HUES48 (cell line): ENCODE measurements around the gene BCDIN3D.
"Not testable (repeated sequence)": the region's sequence is repeated elsewhere in the genome, so short reads cannot be mapped to it uniquely, and the experiment has no call there.

Experiments used
- H3K27ac ChIP-seq: one replicate; pipeline ENCODE4 v1.7.0; 2013; ENCODE audit warnings: low read depth, low read length, inconsistent platforms
- H3K27me3 ChIP-seq: 2 replicates; pipeline ENCODE4 v1.6.1; 2013; ENCODE audit warnings: mild to moderate bottlenecking, low read length; ENCODE audit not compliant: control insufficient read depth, insufficient read depth
- H3K36me3 ChIP-seq: 2 replicates; pipeline ENCODE4 v1.6.1; 2013; ENCODE audit warnings: low read length; ENCODE audit not compliant: control insufficient read depth, insufficient read depth
- H3K4me1 ChIP-seq: 2 replicates; pipeline ENCODE4 v1.6.1; 2013; ENCODE audit warnings: mild to moderate bottlenecking, low read length; ENCODE audit not compliant: control insufficient read depth, insufficient read depth
- H3K4me3 ChIP-seq: 2 replicates; pipeline ENCODE4 v1.5.1; 2013; ENCODE audit warnings: mild to moderate bottlenecking, low read depth, low read length
- H3K9ac ChIP-seq: 2 replicates; pipeline ENCODE4 v1.6.1; 2013; ENCODE audit warnings: mild to moderate bottlenecking, low read depth, low read length, moderate library complexity
- H3K9me3 ChIP-seq: 2 replicates; pipeline ENCODE4 v1.6.1; 2013; ENCODE audit warnings: low read length; ENCODE audit not compliant: control insufficient read depth, insufficient read depth

The BCDIN3D gene

DNA sequence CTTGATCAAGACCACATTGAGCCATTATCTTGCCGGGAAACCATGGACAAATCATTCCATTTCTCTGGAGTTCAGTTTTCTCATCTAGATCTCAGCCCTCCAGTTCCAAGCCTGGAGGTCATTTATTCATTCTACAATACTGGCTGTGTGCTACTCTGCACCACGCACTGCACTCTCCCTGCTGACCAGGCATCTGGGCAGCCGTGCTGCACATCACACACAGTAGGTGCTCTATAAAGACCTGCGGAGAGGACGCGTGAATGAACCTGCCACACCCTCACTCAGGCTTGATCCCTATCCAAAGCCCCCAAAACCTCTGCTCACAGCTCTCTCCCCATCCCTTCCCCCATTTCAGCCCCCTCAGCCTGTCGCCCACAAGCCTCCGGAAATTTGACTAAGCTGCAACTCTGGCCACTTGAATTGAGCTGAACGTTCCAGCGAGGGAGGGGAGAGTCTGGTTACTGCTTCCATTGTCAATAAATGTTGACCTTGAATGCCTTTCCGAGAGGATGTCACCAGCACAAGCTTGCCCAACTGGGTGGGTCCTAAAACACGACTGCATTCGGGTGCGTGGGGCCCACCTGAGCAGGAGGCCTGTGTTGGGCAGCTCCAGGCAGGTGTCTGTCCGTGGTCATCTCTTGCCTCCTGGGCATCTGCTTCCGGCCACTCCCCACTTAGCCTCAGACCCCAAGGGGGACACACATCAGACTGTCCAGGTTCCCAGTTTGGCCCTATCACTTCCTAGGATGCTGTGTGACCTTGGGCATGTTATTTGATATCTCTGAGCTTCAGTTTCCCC is 43.0 kb upstream of the BCDIN3D start:
- H3K27me3 ChIP-seq = no peaks in the 10 kb centered on the region
- no peak overlapping the region for H3K27ac ChIP-seq
- no peaks in the 10 kb centered on the region for H3K9me3 ChIP-seq
- H3K36me3 ChIP-seq = no peaks in the 10 kb centered on the region
- no peak overlapping the region for H3K4me3 ChIP-seq
- H3K4me1 ChIP-seq = peaks cover 33% of the 10 kb centered on the region
- H3K9ac ChIP-seq = no peak overlapping the region

DNA sequence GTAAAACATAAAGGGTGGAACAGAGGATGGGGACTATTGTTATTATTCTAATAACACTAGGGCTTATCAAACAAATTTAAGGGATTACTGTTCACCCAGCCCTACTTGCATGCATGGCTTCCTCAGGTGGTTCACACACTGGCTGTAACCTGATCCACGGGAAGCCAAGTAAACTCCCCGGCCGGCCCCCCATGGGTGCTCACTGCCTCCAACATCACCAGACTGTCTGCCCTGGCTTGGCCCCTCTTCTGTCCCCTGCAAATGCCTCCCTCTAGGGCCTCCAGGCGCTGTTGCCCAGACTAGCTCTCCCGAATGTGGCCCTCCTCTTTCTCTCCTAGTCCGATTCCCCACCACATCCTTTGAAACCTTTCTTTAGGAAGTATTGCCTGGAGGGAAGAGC is 42.2 kb upstream of the BCDIN3D start:
- no peaks in the 10 kb centered on the region for H3K27me3 ChIP-seq
- H3K9me3 ChIP-seq = no peaks in the 10 kb centered on the region
- no peak overlapping the region for H3K9ac ChIP-seq
- no peak overlapping the region for H3K27ac ChIP-seq
- no peaks in the 10 kb centered on the region for H3K36me3 ChIP-seq
- peaks cover 33% of the 10 kb centered on the region for H3K4me1 ChIP-seq
- no peak overlapping the region for H3K4me3 ChIP-seq

DNA sequence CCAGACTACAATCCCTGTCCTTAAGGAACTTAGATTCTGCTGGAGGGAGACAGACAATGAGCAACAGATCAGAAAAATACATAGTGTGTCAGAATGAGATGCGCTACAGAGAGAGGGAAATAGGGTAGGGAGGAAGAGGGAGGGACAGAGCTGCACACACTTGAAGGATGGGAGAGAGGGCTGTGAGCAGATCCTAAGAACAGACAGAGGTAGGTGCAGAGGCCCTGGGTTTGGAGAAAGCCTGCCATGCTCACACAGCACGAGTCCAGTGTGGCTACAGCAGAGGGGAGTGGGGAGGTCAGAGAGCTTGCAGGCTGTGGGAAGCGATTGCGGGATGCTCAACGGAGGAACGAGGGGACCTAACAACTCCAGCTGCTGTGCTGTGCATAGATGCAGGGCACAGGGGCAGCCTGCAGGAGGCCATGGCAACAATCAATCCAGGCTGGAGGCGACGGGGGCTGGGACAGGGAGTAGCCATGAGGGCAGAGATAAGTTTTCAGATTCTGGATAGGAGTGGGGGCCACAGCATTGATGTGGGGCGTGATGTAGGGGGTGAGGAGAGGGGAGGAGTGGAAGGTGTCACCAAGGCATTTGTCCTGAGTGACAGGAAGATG is 40.1 kb upstream of the BCDIN3D start:
- no peak overlapping the region for H3K4me3 ChIP-seq
- H3K9ac ChIP-seq = no peak overlapping the region
- H3K9me3 ChIP-seq = peaks cover 5% of the 10 kb centered on the region; the same call in 1 of the 2 replicates
- H3K36me3 ChIP-seq = no peaks in the 10 kb centered on the region
- H3K27me3 ChIP-seq = no peaks in the 10 kb centered on the region
- H3K4me1 ChIP-seq = peaks cover 32% of the 10 kb centered on the region
- H3K27ac ChIP-seq = peak overlapping the region; percentile 18

DNA sequence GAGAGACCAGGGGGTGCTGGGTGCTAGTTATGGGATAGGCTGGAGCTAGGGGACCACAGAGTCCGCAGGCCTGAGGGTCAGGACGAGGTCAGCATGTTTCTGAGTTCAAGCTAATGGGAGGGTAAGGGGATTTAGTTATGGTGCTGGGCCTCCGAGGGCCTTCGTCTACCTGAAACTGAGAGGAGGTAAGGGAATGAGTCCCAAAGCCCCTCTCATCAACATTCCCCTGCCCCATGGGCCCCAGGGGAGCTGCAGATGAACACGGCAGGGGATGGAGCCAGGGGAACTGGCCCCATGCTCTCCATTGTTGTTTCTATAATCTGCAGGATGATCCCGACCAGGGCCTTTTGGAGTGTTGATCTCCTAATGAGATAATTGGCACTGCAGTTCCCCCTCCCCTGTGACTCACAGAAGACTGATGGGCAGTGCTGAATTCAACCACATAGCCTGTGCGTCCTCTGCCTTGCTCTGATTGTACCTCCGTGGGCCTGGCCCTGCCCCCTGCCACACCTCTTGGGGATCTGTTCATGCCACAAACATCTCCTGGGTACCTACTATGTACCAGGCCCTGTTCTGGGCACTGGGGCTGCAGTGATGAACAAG is 39.4 kb upstream of the BCDIN3D start:
- Histone ChIP-seq H3K4me1 (peaks cover 27% of the 10 kb centered on the region), H3K27me3 (no peaks in the 10 kb centered on the region), H3K9ac (no peak overlapping the region), H3K27ac (peak overlapping the region; percentile 18), H3K4me3 (no peak overlapping the region), H3K9me3 (peaks cover 5% of the 10 kb centered on the region; the same call in 1 of the 2 replicates), H3K36me3 (no peaks in the 10 kb centered on the region)

DNA sequence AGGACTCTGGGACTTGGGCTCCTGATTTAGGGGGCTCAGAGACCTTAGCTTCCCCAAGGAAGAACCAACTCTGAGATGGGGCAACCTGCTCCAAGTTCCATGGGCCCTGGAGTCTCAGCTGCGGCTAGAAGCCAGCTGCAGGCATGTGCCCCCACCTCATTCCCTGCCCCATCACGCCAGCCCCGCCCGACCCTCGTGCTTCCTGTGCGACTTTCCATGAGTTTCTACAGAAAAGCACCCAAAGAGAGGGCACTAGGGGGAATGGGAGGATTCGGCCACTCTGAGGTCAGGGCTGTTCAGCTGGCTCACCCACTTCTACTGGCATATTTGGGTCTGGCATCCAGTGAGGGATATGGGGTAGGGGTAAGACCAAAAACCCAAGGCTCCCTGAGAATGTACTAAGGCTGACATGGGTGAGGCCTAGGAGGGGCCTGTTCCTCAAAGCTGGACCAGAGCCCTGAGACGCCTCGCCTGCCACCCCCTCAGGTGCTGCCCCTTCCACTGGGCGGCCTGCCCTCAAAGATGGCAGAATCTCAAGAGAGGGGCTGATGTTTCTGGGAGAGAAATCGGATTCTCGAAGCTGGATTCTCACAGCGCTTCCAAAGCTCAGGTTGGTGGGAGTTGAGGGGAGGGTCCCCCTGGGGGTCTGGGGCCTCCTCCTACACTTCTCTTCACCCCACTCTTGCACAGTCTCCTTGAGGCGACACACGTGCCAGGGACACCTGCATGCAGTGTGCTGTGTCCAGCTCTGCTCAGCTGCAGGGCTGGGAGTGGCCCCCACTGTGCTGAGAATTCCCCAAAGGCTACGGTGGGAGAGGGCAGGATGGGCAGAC is 38.7 kb upstream of the BCDIN3D start:
- Histone ChIP-seq H3K9ac (no peak overlapping the region), H3K4me3 (no peak overlapping the region), H3K27ac (no peak overlapping the region), H3K36me3 (no peaks in the 10 kb centered on the region), H3K4me1 (peaks cover 24% of the 10 kb centered on the region), H3K27me3 (no peaks in the 10 kb centered on the region), H3K9me3 (peaks cover 5% of the 10 kb centered on the region; the same call in 1 of the 2 replicates)

DNA sequence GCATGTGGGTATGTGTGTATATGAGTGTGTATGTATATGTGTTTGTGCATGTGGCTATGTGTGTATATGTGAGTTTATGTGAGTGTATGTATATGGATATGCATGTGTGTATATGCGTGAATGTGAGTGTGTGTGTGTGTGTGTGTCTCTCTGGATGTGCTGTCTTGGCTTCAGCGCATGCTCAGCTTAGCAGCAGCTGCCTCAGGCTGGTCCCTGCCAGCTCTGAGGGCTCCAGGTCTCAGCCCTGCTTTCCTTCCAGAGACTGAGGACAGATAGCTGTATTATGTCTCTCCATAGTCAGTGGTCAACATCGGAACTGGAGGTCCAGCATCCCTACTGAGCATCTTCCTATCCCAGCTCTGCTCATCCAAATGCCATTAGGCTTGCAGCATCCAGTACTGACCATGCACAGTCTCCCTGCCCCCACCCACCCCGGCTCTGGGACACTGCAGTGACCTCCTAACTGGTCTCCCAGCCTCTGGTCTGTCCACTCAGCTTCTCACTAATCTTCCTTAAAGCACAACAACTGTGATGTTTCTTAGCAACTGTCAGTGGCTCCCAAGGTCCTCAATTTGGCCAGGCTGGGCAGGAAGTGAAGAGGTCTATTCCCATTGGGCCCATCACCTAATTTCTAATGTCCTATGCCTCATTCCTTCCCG is 38.0 kb upstream of the BCDIN3D start:
- no peak overlapping the region for H3K4me3 ChIP-seq
- H3K9ac ChIP-seq = no peak overlapping the region
- peaks cover 24% of the 10 kb centered on the region for H3K4me1 ChIP-seq
- no peak overlapping the region for H3K27ac ChIP-seq
- no peaks in the 10 kb centered on the region for H3K27me3 ChIP-seq
- H3K9me3 ChIP-seq = peaks cover 5% of the 10 kb centered on the region; the same call in 1 of the 2 replicates
- no peaks in the 10 kb centered on the region for H3K36me3 ChIP-seq

DNA sequence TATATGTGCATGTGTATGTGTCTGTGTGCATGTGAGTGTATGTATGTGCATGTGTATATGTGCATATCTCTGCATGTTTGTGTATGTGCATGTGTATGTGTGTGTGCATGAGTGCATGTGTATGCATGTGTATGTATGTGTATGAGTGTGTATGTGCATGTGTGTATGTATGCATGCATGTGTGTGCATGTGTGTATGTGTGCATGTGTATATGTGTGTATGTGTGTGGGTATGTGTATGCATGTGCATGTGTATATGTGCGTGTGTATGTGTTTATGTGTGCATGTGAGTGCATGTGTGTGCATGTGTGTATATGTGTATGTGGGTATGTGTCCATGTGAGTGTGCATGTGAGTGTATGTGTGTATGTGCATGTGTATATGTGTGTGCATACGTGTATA is 36.2 kb upstream of the BCDIN3D start:
- not testable (repeated sequence) for H3K9ac ChIP-seq, H3K9me3 ChIP-seq, H3K27me3 ChIP-seq, H3K27ac ChIP-seq, H3K36me3 ChIP-seq, H3K4me3 ChIP-seq
- peaks cover 15% of the 10 kb centered on the region for H3K4me1 ChIP-seq

DNA sequence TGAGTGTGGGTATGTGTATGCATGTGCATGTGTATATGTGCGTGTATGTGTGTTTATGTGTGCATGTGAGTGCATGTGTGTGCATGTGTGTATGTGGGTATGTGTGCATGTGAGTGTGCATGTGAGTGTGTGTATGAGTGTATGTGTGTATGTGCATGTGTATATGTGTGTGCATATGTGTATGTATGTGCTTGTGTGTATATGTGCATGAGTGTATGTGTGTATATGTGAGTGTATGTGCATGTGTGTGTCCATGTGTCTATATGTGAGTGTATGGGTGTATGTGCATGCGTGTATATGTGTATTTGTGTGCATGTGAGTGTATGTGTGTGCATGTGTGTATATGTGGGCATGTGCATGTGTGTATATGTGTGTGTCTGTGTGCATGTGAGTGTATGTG is 35.1 kb upstream of the BCDIN3D start:
- Histone ChIP-seq H3K27me3 (no peaks in the 10 kb centered on the region), H3K27ac (no peak overlapping the region), H3K4me3 (no peak overlapping the region), H3K9ac (no peak overlapping the region), H3K4me1 (peaks cover 11% of the 10 kb centered on the region), H3K36me3 (no peaks in the 10 kb centered on the region), H3K9me3 (peaks cover 5% of the 10 kb centered on the region; the same call in 1 of the 2 replicates)

DNA sequence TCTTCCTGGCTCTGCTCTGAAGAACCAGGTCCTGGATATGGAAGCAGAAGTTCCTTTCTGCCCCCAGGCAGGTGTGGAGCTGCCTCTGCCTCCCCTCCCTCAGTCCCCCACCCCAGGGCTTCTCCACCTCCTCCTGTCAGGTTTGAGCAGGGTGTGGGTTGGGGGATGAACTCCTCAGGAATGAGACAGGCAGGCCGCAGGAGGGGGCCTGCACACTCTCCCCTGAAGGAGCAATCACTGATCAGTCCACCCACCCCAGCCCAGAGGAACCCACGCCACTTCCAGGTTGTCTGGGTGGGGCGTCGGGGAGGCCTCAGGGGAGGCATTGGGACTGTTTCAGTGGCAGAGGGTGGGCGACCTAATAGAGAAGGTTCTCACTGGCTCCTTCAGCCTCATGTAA is 34.2 kb upstream of the BCDIN3D start:
- Histone ChIP-seq H3K9ac (no peak overlapping the region), H3K9me3 (peaks cover 5% of the 10 kb centered on the region; the same call in 1 of the 2 replicates), H3K36me3 (no peaks in the 10 kb centered on the region), H3K27me3 (no peaks in the 10 kb centered on the region), H3K4me1 (peaks cover 2% of the 10 kb centered on the region), H3K4me3 (no peak overlapping the region), H3K27ac (no peak overlapping the region)

DNA sequence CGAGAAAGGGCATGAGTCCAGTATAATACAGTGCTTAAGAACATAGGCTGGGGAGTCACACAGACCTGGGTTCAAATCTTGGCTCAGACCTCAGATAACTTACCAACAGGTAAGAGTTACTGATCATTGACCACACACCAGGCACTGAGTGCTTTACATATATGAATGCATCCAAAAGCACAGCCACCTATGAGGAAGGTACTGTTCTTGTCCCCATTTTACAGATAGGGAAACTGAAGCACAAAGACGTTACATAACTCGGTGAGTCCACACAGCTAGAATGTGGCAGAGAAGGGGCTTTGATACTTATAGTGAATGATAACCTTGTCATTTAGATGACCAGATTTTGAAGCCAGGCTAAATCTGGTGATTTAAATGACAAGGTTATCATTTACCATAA is 33.2 kb upstream of the BCDIN3D start:
- Histone ChIP-seq H3K9me3 (peaks cover 5% of the 10 kb centered on the region; the same call in 1 of the 2 replicates), H3K4me1 (no peaks in the 10 kb centered on the region), H3K4me3 (no peak overlapping the region), H3K9ac (no peak overlapping the region), H3K27me3 (no peaks in the 10 kb centered on the region), H3K36me3 (no peaks in the 10 kb centered on the region), H3K27ac (no peak overlapping the region)
